B cell (primary cell): ENCODE data around the gene AMACR. TPM values are rescaled to one million over a fixed set of nuclear protein-coding genes. Genes with fewer than 3 reads are reported as not detected.

Source experiments
- ATAC-seq: fragments of 200-7000 bp; cut with Tn5 transposase; one replicate; pipeline ENCODE4 v1.10.0; 2021; ENCODE audit warnings: low read depth, mild to moderate bottlenecking, moderate number of reproducible peaks, moderate library complexity
- CTCF ChIA-PET: fragments of 350-600 bp; sonication (Branson Sonifier 250); formaldehyde crosslinking; loops from one replicate; lab custom pipeline; 2021; ENCODE audit warnings: antibody characterized with exemption, inconsistent platforms; lab: Charles Lee
- POLR2A ChIA-PET: fragments of 350-600 bp; sonication (Branson Sonifier 250); formaldehyde crosslinking; loops from one replicate; lab custom pipeline; 2021; ENCODE audit warnings: antibody characterized with exemption; lab: Charles Lee
- DNase-seq: peaks from one replicate; pipeline ENCODE4 v3.0.0; 2013
- H2AFZ ChIP-seq: 2 replicates; pipeline ENCODE4 v1.6.1; 2012; ENCODE audit warnings: mild to moderate bottlenecking, low read depth, low read length; ENCODE audit not compliant: insufficient read depth, poor library complexity, severe bottlenecking
- H3K27ac ChIP-seq, 2 donors: 1 replicate in 1 of 2; 2 replicates in 1 of 2; pipeline ENCODE4 v1.5.1; 2012 to 2013; ENCODE audit warnings: low read length in 2 of 2, mild to moderate bottlenecking in 2 of 2, moderate library complexity in 1 of 2
- H3K27me3 ChIP-seq, 4 experiments: fragments of 200-600 bp in 1 of 4; sonication (generic) in 1 of 4; replicated peaks in 1 of 4; 1 replicate in 2 of 4; 2 replicates in 2 of 4; pipeline versions ENCODE4 v1.6.1 to v1.7.0; 2013 to 2016; ENCODE audit warnings: low read length in 3 of 4, mild to moderate bottlenecking in 2 of 4, mixed read lengths in 1 of 4, moderate library complexity in 1 of 4; ENCODE audit not compliant: insufficient read depth in 4 of 4, control insufficient read depth in 3 of 4; ENCODE audit errors: control extremely low read depth in 1 of 4
- H3K36me3 ChIP-seq, 2 experiments: replicated peaks in 1 of 2; 1 replicate in 1 of 2; 2 replicates in 1 of 2; pipeline versions ENCODE4 v1.6.1 to v1.7.1; 2013; ENCODE audit warnings: low read length in 1 of 2; ENCODE audit not compliant: insufficient read depth in 2 of 2, control insufficient read depth in 1 of 2; ENCODE audit errors: control extremely low read depth in 1 of 2, extremely low read depth in 1 of 2
- H3K4me1 ChIP-seq, 2 donors: fragments of 200-600 bp in 1 of 2; sonication (generic) in 1 of 2; 1 replicate in 1 of 2; 2 replicates in 1 of 2; pipeline versions ENCODE4 v1.5.1 to v1.6.1; 2013 to 2017; ENCODE audit warnings: low read length in 2 of 2; ENCODE audit not compliant: control insufficient read depth in 2 of 2, insufficient read depth in 2 of 2
- H3K4me2 ChIP-seq: replicated peaks from 2 replicates; pipeline ENCODE3; 2012; ENCODE audit warnings: mild to moderate bottlenecking, low read depth, low read length; ENCODE audit not compliant: poor library complexity, severe bottlenecking
- H3K4me3 ChIP-seq, 5 experiments: fragments of 200-600 bp in 1 of 5; sonication (generic) in 1 of 5; 1 replicate in 3 of 5; 2 replicates in 2 of 5; pipeline versions ENCODE4 v1.5.1 to v1.7.0; 2011 to 2016; ENCODE audit warnings: low read length in 4 of 5, mild to moderate bottlenecking in 4 of 5, low read depth in 2 of 5, control low read depth in 1 of 5, moderate library complexity in 1 of 5; ENCODE audit not compliant: insufficient read depth in 1 of 5; ENCODE audit errors: control extremely low read depth in 1 of 5, extremely low read depth in 1 of 5
- H3K79me2 ChIP-seq: fragments of 200-600 bp; sonication (generic); one replicate; pipeline ENCODE4 v1.6.0; 2016; ENCODE audit warnings: low read length; ENCODE audit not compliant: control insufficient read depth, insufficient read depth
- H3K9ac ChIP-seq: fragments of 200-600 bp; sonication (generic); 2 replicates; pipeline ENCODE4 v1.6.1; 2017; ENCODE audit warnings: mild to moderate bottlenecking, low read length, moderate library complexity
- H3K9me3 ChIP-seq, 3 donors: one replicate each; pipeline versions ENCODE4 v1.6.1 to v1.7.1; 2013; ENCODE audit warnings: low read length in 2 of 3; ENCODE audit not compliant: control insufficient read depth in 2 of 3, insufficient read depth in 1 of 3; ENCODE audit errors: control extremely low read depth in 1 of 3
- H4K20me1 ChIP-seq: 2 replicates; pipeline ENCODE4 v1.6.0; 2012; ENCODE audit warnings: mild to moderate bottlenecking, low read length; ENCODE audit not compliant: insufficient read depth, control insufficient read depth, poor library complexity, severe bottlenecking
- H3K27ac Mint-ChIP-seq: one replicate; pipeline ENCODE4 v1.8.0; 2021; ENCODE audit warnings: mixed read lengths
- H3K27me3 Mint-ChIP-seq: one replicate; pipeline ENCODE4 v1.8.0; 2021; ENCODE audit warnings: mixed read lengths
- H3K4me1 Mint-ChIP-seq: one replicate; pipeline ENCODE4 v1.8.0; 2021; ENCODE audit warnings: mixed read lengths
- H3K4me3 Mint-ChIP-seq: one replicate; pipeline ENCODE4 v1.8.0; 2021; ENCODE audit warnings: mixed read lengths
- H3K9me3 Mint-ChIP-seq: one replicate; pipeline ENCODE4 v1.8.0; 2022; ENCODE audit warnings: mixed read lengths; ENCODE audit not compliant: insufficient read depth
- EZH2 ChIP-seq: IDR thresholded peaks from 2 replicates; pipeline ENCODE4 v1.6.1; 2012; ENCODE audit warnings: borderline replicate concordance, low read depth, mild to moderate bottlenecking, moderate library complexity, low read length; ENCODE audit not compliant: insufficient read depth, poor library complexity, severe bottlenecking
- WGBS: methylation state at CpG from one replicate; pipeline ENCODE4 v1.1.5; 2013; ENCODE audit warnings: missing lambda C conversion rate; ENCODE audit not compliant: insufficient coverage; 5-methylcytosine and 5-hydroxymethylcytosine counted together
- intact Hi-C: fragments of 100-400 bp; cut with micrococcal nuclease; formaldehyde crosslinking; loops from one replicate; pipeline ENCODE4 v1.10.0; 2022
- polyA plus RNA-seq: library from polyadenylated mRNA; depleted of rRNA; stranded (reverse); fragments of >200 nt; gene quantifications from 2 replicates; pipeline ENCODE4 v1.2.3, GENCODE V29; 2012
- total RNA-seq, 2 donors: library from RNA; stranded (reverse); fragments of 120-200 nt in 1 of 2; gene quantifications; 1 replicate in 1 of 2; 2 replicates in 1 of 2; pipeline versions ENCODE4 v1.2.3 to v1.2.4, GENCODE V29; 2013 to 2022
- TF ChIP-seq, protein P1 (sequence below): fragments of 200-600 bp; IDR thresholded peaks from one replicate; pipeline ENCODE4 v1.8.0; 2022; ENCODE audit warnings: antibody characterized with exemption, mild to moderate bottlenecking

Gene AMACR
- total and polyA plus RNA-seq, 2 donors (not counting 1 experiment from before 2014, with no cell fraction given), result 2.6 to 5.8 TPM

DNA sequence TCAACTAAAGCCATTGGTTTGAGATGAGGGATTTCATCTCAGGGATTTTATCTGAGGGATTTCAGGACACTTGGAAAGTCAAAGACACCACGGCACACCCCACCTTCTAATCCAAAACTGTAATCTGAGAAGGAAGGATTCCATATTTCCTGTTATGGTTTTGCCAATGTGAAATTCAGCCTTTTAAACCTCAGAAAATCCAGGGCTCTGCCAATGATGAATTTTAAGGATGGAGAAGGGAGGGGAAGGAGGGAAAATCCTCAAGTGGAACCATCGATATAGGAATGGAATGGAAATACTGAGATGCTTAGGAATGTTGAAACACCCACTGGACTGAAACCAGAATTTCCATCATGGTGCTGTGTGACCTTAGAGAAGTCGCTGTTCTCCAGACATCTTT, 29.9 kb upstream of the AMACR start:
- ATAC-seq (no peak), DNase-seq (no peak)
- no peaks in the 10 kb centered on the region for H3K79me2 ChIP-seq
- H3K4me1 ChIP-seq, result peaks cover 6 to 7% of the 10 kb centered on the region in 2 donors
- no peak overlapping the region for H3K27ac ChIP-seq
- POLR2A ChIA-PET, result no interaction called here
- H3K4me3 ChIP-seq, result no peak overlapping the region
- WGBS, result 100% methylated on average over 2 of the region's 3 CpGs
- no peaks in the 10 kb centered on the region for H3K9me3 ChIP-seq
- H3K9ac ChIP-seq, result no peak overlapping the region
- peaks cover 0 to 15% of the 10 kb centered on the region in 2 experiments for H3K36me3 ChIP-seq
- no peak for TF ChIP-seq EZH2
- TF ChIP-seq, protein P1, sequence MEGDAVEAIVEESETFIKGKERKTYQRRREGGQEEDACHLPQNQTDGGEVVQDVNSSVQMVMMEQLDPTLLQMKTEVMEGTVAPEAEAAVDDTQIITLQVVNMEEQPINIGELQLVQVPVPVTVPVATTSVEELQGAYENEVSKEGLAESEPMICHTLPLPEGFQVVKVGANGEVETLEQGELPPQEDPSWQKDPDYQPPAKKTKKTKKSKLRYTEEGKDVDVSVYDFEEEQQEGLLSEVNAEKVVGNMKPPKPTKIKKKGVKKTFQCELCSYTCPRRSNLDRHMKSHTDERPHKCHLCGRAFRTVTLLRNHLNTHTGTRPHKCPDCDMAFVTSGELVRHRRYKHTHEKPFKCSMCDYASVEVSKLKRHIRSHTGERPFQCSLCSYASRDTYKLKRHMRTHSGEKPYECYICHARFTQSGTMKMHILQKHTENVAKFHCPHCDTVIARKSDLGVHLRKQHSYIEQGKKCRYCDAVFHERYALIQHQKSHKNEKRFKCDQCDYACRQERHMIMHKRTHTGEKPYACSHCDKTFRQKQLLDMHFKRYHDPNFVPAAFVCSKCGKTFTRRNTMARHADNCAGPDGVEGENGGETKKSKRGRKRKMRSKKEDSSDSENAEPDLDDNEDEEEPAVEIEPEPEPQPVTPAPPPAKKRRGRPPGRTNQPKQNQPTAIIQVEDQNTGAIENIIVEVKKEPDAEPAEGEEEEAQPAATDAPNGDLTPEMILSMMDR, result no peak
- H3K27me3 ChIP-seq, result no peaks in the 10 kb centered on the region
- Mint-ChIP-seq H3K4me1 (peaks cover 9% of the 10 kb centered on the region), H3K27ac (no peak overlapping the region), H3K27me3 (no peaks in the 10 kb centered on the region), H3K9me3 (no peaks in the 10 kb centered on the region), H3K4me3 (no peak overlapping the region)
- intact Hi-C loops, result no loop called here
- no peak overlapping the region for H3K4me2 ChIP-seq
- no peak overlapping the region for H2AFZ ChIP-seq
- H4K20me1 ChIP-seq, result no peaks in the 10 kb centered on the region
- CTCF ChIA-PET, result no interaction called here

DNA sequence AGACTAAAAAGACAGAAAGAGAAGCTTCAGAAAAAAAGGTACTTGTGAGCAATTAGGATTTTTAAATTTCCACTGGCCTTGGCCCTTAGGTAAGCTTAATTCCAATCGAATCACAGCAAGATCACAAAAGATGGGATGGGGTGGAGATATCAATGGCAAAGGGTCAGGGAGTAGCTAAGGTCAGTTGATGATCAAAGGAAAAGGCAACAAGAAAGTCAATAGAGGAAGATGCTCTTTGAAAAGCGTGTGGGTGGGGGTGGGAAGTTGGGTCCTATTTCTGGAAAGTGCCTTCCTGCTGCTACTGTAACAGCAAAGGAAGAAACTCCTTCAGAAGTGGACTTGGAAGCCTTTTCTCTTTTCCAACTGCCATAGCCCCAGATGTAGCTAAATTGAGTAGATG, 27.9 kb upstream of the AMACR start:
- Histone ChIP-seq H3K79me2 (no peaks in the 10 kb centered on the region), H3K27ac (no peak overlapping the region), H3K36me3 (peaks cover 0 to 18% of the 10 kb centered on the region in 2 experiments), H3K4me3 (no peak overlapping the region), H4K20me1 (no peaks in the 10 kb centered on the region), H3K27me3 (no peaks in the 10 kb centered on the region), H3K9me3 (no peaks in the 10 kb centered on the region), H3K9ac (no peak overlapping the region), H3K4me1 (no peaks in the 10 kb centered on the region), H3K4me2 (no peak overlapping the region), H2AFZ (no peak overlapping the region)
- ChIA-PET CTCF (no interaction called here), POLR2A (no interaction called here)
- intact Hi-C loops, result no loop called here
- WGBS, result 100% methylated on average over 1 of the region's 2 CpGs
- no peaks in the 10 kb centered on the region for H3K9me3 Mint-ChIP-seq
- H3K27me3 Mint-ChIP-seq, result no peaks in the 10 kb centered on the region
- no peak overlapping the region for H3K27ac Mint-ChIP-seq
- H3K4me1 Mint-ChIP-seq, result no peaks in the 10 kb centered on the region
- no peak overlapping the region for H3K4me3 Mint-ChIP-seq
- DNase-seq (no peak), ATAC-seq (no peak)
- no peak for TF ChIP-seq EZH2
- TF ChIP-seq, protein P1, result no peak
